Esophagus muscularis mucosa (tissue), 4 donors: ENCODE measurements around the gene IMPA2.

ENCODE experiments used
- EP300 ChIP-seq: sonication (generic); formaldehyde crosslinking; IDR thresholded peaks from one replicate; pipeline ENCODE4 v1.6.1; 2017; ENCODE audit warnings: antibody characterized with exemption
- POLR2A ChIP-seq: fragments of 450-650 bp; IDR thresholded peaks from one replicate; pipeline ENCODE4 v1.6.1; 2017; ENCODE audit warnings: antibody characterized with exemption, moderate library complexity, mild to moderate bottlenecking, low read depth
- POLR2AphosphoS5 ChIP-seq, 2 donors: sonication (generic); formaldehyde crosslinking; IDR thresholded peaks; one replicate each; pipeline ENCODE4 v1.6.1; 2017; ENCODE audit warnings: antibody characterized with exemption in 2 of 2
- TF ChIP-seq, protein P1 (sequence below), 3 experiments: fragments of 200-600 bp in 2 of 3; fragments of 450-650 bp in 1 of 3; sonication (generic) in 2 of 3; IDR thresholded peaks; one replicate each; pipeline ENCODE4 v1.5.1; 2017 to 2019; ENCODE audit warnings: antibody characterized with exemption in 3 of 3, mild to moderate bottlenecking in 2 of 3, moderate library complexity in 1 of 3

DNA sequence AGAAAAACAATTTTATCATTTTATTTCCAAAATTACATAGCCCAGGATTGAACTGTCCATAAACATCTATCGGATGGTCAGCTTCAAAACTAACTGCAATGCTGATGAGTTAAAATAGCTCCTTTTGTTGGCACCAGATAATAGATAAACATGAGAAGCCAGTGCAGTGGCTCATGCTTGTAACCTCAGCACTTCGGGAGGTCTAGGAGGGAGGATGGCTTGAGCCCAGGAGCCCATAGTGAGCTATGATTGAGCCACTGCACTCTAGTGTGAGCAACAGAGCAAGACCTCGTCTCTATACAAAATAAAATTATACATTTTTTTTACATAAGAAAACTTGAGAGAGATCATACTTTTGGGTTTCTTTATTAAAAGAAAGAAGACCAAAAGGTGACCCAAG lies 34.6 kb upstream of the IMPA2 start:
- TF ChIP-seq, protein P1, sequence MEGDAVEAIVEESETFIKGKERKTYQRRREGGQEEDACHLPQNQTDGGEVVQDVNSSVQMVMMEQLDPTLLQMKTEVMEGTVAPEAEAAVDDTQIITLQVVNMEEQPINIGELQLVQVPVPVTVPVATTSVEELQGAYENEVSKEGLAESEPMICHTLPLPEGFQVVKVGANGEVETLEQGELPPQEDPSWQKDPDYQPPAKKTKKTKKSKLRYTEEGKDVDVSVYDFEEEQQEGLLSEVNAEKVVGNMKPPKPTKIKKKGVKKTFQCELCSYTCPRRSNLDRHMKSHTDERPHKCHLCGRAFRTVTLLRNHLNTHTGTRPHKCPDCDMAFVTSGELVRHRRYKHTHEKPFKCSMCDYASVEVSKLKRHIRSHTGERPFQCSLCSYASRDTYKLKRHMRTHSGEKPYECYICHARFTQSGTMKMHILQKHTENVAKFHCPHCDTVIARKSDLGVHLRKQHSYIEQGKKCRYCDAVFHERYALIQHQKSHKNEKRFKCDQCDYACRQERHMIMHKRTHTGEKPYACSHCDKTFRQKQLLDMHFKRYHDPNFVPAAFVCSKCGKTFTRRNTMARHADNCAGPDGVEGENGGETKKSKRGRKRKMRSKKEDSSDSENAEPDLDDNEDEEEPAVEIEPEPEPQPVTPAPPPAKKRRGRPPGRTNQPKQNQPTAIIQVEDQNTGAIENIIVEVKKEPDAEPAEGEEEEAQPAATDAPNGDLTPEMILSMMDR (IDR thresholded peaks at IDR 0.05): no peak
- TF ChIP-seq POLR2AphosphoS5 (IDR thresholded peaks at IDR 0.05): no peak
- TF ChIP-seq POLR2A: no peak
- no peak for TF ChIP-seq EP300
